ENCODE measurements around the gene DPF3.

DPF3 gene

GRCh38 chr14:72643317-72643801, 250.5 kb downstream of the DPF3 start:
- ChIA-PET POLR2A (no interaction called here), CTCF (interaction anchor here (1.9 kb wide), 1 partner anchor 10 kb away, joined by 6 read pairs; no protein-coding TSS in a partner anchor)
- TF ChIP-seq CTCF (IDR thresholded peaks at IDR 0.05; ENCODE audit: control extremely low read depth, extremely low read depth, low read depth, missing control alignments) = no peak
- DNase-seq (ENCODE audit: extremely low spot score) = no peak

GRCh38 chr14:72640911-72641485, 252.9 kb downstream of the DPF3 start:
- DNase-seq (ENCODE audit: extremely low spot score) = no peak
- no peak for TF ChIP-seq CTCF (IDR thresholded peaks at IDR 0.05; ENCODE audit: control extremely low read depth, extremely low read depth, low read depth, missing control alignments)
- ChIA-PET POLR2A (no interaction called here), CTCF (interaction anchor here (1.2 to 2.2 kb wide), 3 partner anchors 9 to 263 kb away, joined by 3 to 5 read pairs (median 3); no protein-coding TSS in a partner anchor)

- no peak for TF ChIP-seq CTCF (IDR thresholded peaks at IDR 0.05; ENCODE audit: control extremely low read depth, extremely low read depth, low read depth, missing control alignments)
- ChIA-PET POLR2A (no interaction called here), CTCF (no interaction called here)
- no peak for DNase-seq (ENCODE audit: extremely low spot score)
Measured at GRCh38 chr14:72638021-72638420, 255.9 kb downstream of the DPF3 start.

GRCh38 chr14:72636871-72637270, 257.0 kb downstream of the DPF3 start:
- ChIA-PET POLR2A (no interaction called here), CTCF (interaction anchor here (1.2 kb wide), 1 partner anchor 226 kb away, joined by 3 read pairs; no protein-coding TSS in a partner anchor)
- TF ChIP-seq CTCF (IDR thresholded peaks at IDR 0.05; ENCODE audit: control extremely low read depth, extremely low read depth, low read depth, missing control alignments) = no peak
- no peak for DNase-seq (ENCODE audit: extremely low spot score)

GRCh38 chr14:72636094-72636493, 257.8 kb downstream of the DPF3 start:
- ChIA-PET CTCF (interaction anchor here (1.2 to 1.9 kb wide), 3 partner anchors 15 to 227 kb away, joined by 3 to 4 read pairs (median 3); no protein-coding TSS in a partner anchor), POLR2A (no interaction called here)
- no peak for DNase-seq (ENCODE audit: extremely low spot score)
- no peak for TF ChIP-seq CTCF (IDR thresholded peaks at IDR 0.05; ENCODE audit: control extremely low read depth, extremely low read depth, low read depth, missing control alignments)

GRCh38 chr14:72634691-72635616, 258.9 kb downstream of the DPF3 start:
- TF ChIP-seq CTCF (IDR thresholded peaks at IDR 0.05; ENCODE audit: control extremely low read depth, extremely low read depth, low read depth, missing control alignments) = no peak
- CTCF ChIA-PET = interaction anchor here (1.0 to 1.9 kb wide), 3 partner anchors 16 to 314 kb away, joined by 3 to 4 read pairs (median 3); no protein-coding TSS in a partner anchor
- POLR2A ChIA-PET = no interaction called here
- no peak for DNase-seq (ENCODE audit: extremely low spot score)

Measured in GM10248 (cell line).